Measurements from ENCODE around the gene OR1F1.

DNA sequence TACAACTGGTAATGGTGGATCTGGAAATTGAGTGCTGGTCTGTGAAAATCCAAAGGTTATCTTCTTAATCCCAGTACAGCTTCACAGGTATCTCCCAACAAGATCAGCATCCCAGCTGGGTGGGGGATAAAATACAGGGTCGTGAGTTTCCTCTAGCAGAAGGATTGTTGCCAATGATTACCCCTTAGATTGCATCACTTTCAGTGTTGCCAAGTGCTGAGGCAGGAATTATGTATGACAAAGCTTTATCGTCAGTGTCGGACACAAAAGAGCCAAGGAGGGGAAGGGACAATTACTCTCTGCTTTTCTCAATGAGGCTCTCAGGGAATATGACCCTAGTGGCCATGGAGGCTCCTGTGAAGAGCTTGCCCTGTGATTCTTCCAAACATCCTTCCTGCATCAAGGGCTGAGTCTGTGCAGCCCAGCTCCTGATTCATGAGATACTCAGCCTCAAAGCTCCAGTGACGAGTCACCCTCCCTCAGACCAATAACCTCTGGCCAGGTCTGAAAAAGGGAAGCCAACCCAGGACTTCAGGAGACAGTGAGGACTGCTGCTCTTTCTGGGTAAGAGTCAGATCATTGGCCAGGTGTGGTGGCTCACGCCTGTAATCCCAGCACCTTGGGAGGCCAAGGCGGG is 15.0 kb downstream of the OR1F1 start:
- TF ChIP-seq EZH2 (IDR thresholded peaks at IDR 0.05; ENCODE audit: borderline replicate concordance, low read length), result no peak
- TF ChIP-seq, protein P1, sequence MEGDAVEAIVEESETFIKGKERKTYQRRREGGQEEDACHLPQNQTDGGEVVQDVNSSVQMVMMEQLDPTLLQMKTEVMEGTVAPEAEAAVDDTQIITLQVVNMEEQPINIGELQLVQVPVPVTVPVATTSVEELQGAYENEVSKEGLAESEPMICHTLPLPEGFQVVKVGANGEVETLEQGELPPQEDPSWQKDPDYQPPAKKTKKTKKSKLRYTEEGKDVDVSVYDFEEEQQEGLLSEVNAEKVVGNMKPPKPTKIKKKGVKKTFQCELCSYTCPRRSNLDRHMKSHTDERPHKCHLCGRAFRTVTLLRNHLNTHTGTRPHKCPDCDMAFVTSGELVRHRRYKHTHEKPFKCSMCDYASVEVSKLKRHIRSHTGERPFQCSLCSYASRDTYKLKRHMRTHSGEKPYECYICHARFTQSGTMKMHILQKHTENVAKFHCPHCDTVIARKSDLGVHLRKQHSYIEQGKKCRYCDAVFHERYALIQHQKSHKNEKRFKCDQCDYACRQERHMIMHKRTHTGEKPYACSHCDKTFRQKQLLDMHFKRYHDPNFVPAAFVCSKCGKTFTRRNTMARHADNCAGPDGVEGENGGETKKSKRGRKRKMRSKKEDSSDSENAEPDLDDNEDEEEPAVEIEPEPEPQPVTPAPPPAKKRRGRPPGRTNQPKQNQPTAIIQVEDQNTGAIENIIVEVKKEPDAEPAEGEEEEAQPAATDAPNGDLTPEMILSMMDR (conservative IDR thresholded peaks at IDR 0.05 in 1 of 2, IDR thresholded peaks at IDR 0.05 in 1 of 2; ENCODE audit: extremely low read depth in 1 of 2, insufficient read depth in 1 of 2, low read depth in 1 of 2, low read length in 2 of 2), result no peak
